Tibial artery (tissue), 4 donors: Measurements from ENCODE around the gene PBX1.

Source experiments
- DNase-seq, 2 donors: peaks; one replicate each; pipeline ENCODE4 v3.0.0-alpha.2; 2019
- H3K27ac ChIP-seq, 2 donors: fragments of 200-600 bp; sonication (generic) in 1 of 2; 1 replicate in 1 of 2; 2 replicates in 1 of 2; pipeline ENCODE4 v1.5.1; 2018 to 2019; ENCODE audit warnings: mild to moderate bottlenecking in 1 of 2
- H3K27me3 ChIP-seq, 2 donors: fragments of 200-600 bp; sonication (generic) in 1 of 2; one replicate each; pipeline versions ENCODE4 v1.5.1 to v1.6.0; 2016 to 2019
- H3K36me3 ChIP-seq, 3 donors: fragments of 200-600 bp; sonication (generic) in 2 of 3; one replicate each; pipeline ENCODE4 v1.5.1; 2016 to 2019; ENCODE audit warnings: mild to moderate bottlenecking in 2 of 3
- H3K4me1 ChIP-seq, 4 donors: fragments of 200-600 bp; sonication (generic) in 2 of 4; 1 replicate in 3 of 4; 2 replicates in 1 of 4; pipeline ENCODE4 v1.5.1; 2016 to 2019
- H3K4me3 ChIP-seq, 2 donors: fragments of 200-600 bp; sonication (generic) in 1 of 2; 1 replicate in 1 of 2; 2 replicates in 1 of 2; pipeline ENCODE4 v1.5.1; 2018 to 2019; ENCODE audit warnings: mild to moderate bottlenecking in 2 of 2
- H3K9me3 ChIP-seq, 3 donors: fragments of 200-600 bp; sonication (generic) in 1 of 3; one replicate each; pipeline ENCODE4 v1.5.1; 2016 to 2019
- intact Hi-C: fragments of 100-400 bp; cut with DNase I; formaldehyde crosslinking; loops from one replicate; pipeline ENCODE4 v1.15.0; 2023; ENCODE audit warnings: low total_unique reads
- TF ChIP-seq, protein P1 (sequence below), 2 experiments: fragments of 200-600 bp in 1 of 2; fragments of 450-650 bp in 1 of 2; IDR thresholded peaks; one replicate each; pipeline ENCODE4 v1.5.1; 2017 to 2019; ENCODE audit warnings: antibody characterized with exemption in 2 of 2, mild to moderate bottlenecking in 1 of 2, moderate library complexity in 1 of 2

The PBX1 gene

DNA sequence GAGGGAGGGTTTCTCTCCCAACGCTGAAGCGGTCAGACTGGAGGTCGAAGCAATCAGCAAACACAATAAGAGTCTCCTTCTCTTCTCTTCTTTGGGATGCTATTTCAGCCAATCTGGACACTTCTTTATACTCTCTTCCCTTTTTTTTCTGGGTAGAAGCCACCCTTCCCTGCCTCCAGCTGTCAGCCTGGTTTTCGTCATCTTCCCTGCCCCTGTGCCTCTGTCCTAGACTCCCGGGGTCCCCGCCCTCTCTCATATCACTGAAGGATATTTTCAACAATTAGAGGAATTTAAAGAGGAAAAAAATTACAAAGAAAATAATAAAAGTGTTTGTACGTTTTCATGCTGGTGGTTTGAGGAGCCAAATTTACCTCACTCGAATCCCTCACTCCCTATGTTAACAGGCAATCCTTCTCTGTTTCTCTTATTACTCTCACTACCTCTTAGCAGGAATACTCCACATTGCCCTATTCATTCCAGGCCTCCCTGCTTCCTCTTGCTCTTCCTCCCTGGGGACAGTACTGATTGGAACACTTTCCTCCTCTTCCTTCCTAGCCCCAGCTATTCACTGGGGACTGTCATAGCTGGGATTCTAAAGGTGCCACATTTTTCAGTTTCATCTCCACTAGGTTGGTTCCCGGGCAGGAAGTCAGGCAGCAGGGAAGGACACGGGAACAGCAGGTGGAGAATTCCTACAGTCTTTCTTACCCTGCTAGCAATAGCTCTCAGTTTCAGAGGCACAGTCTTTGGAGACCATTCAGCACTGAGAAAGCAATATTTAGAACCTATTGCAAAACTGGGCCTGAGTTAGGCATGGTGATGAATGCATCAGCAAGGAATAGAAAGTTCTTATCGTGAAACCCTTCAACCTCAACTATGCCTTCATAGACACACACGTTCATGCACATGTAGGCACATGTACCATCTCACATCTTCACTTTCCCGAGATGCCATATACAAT is 288.0 kb downstream of the PBX1 start:
- H3K27ac ChIP-seq: no peak overlapping the region
- intact Hi-C loops: no loop called here
- no peak overlapping the region for H3K4me3 ChIP-seq
- peaks cover 14 to 43% (median 40%) of the 10 kb centered on the region in 3 donors for H3K36me3 ChIP-seq
- H3K4me1 ChIP-seq: no peaks in the 10 kb centered on the region
- no peak for DNase-seq
- H3K9me3 ChIP-seq: no peaks in the 10 kb centered on the region
- TF ChIP-seq, protein P1, sequence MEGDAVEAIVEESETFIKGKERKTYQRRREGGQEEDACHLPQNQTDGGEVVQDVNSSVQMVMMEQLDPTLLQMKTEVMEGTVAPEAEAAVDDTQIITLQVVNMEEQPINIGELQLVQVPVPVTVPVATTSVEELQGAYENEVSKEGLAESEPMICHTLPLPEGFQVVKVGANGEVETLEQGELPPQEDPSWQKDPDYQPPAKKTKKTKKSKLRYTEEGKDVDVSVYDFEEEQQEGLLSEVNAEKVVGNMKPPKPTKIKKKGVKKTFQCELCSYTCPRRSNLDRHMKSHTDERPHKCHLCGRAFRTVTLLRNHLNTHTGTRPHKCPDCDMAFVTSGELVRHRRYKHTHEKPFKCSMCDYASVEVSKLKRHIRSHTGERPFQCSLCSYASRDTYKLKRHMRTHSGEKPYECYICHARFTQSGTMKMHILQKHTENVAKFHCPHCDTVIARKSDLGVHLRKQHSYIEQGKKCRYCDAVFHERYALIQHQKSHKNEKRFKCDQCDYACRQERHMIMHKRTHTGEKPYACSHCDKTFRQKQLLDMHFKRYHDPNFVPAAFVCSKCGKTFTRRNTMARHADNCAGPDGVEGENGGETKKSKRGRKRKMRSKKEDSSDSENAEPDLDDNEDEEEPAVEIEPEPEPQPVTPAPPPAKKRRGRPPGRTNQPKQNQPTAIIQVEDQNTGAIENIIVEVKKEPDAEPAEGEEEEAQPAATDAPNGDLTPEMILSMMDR (IDR thresholded peaks at IDR 0.05): no peak
- no peaks in the 10 kb centered on the region for H3K27me3 ChIP-seq

DNA sequence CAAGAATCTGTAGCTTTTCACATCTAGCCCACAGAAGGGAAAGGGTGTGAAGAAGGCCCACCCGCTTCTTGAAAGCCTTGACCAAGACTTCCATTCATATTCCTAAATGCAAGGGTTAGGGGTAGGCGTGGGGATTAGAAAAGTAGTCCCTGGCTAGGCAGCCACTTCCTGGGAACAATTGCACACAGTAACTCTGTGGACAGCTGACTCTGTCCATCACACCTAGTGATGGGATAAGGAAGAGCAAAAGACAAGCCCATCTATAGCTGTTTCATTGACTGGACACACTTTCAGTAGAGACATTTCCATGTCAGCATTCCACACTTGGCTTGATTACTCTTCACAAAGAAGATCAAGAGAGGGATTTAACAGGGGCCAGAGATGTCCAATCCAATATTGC is 294.2 kb downstream of the PBX1 start:
- H3K9me3 ChIP-seq: no peaks in the 10 kb centered on the region
- no peaks in the 10 kb centered on the region for H3K4me1 ChIP-seq
- no peak overlapping the region for H3K27ac ChIP-seq
- no peaks in the 10 kb centered on the region for H3K27me3 ChIP-seq
- no peak overlapping the region for H3K4me3 ChIP-seq
- H3K36me3 ChIP-seq: peaks cover 0 to 15% (median 14%) of the 10 kb centered on the region in 3 donors
- intact Hi-C loops: no loop called here
- no peak for DNase-seq
- TF ChIP-seq, protein P1 (IDR thresholded peaks at IDR 0.05): no peak

DNA sequence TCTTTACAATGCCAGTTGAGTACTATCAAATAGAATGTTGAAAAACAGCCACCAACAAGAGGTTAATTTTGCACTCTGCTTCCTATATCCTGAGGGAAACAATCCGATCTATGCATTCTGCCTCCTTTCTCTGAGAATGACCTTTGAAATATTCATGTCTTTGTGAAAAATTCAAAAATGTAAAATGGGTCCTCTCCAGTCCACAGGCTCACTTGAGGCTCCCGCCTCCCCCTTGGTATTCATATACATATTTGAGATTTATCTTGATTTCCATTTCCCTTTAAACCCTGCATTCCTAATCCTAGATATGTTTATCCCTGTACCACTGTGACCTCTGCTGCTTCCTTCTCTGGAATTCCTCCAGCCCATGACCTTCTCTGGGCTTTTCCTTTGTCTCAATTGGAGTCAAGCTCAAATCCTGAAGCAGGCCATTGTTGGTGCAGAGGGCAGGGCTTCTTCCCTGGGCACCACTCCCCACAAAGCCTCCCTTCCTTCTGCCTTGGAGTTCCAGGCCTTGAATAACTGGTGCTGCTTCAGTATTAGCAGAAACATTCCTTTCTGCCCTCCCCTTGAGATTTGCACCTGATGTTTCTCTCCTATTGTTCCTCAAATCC is 296.8 kb downstream of the PBX1 start:
- H3K4me1 ChIP-seq: no peaks in the 10 kb centered on the region
- no peaks in the 10 kb centered on the region for H3K27me3 ChIP-seq
- DNase-seq: no peak
- no peaks in the 10 kb centered on the region for H3K36me3 ChIP-seq
- H3K4me3 ChIP-seq: no peak overlapping the region
- TF ChIP-seq, protein P1 (IDR thresholded peaks at IDR 0.05): no peak
- no peak overlapping the region for H3K27ac ChIP-seq
- no peaks in the 10 kb centered on the region for H3K9me3 ChIP-seq
- intact Hi-C loops: no loop called here

DNA sequence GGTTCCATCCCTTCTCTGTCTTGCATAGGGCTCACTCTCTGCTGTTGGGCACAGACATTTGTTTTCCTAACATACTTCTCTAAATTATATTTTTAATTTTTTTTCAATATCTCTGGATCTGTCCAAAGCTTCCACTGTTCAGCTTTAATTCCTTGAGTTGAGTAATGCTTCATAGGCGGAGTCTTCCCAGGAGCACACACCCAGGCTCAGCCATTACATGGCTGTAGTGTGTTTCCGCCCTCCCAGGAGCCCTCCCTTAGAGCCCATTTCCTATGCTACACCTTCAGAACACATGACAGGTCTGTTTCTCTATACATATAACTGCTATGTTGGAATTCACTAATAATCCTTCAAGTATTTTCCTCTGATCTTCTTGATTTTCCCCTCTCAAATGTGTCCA is 297.4 kb downstream of the PBX1 start:
- TF ChIP-seq, protein P1 (IDR thresholded peaks at IDR 0.05): no peak
- DNase-seq: no peak
- Histone ChIP-seq H3K4me1 (no peaks in the 10 kb centered on the region), H3K27ac (no peak overlapping the region), H3K9me3 (no peaks in the 10 kb centered on the region), H3K27me3 (no peaks in the 10 kb centered on the region), H3K4me3 (no peak overlapping the region), H3K36me3 (no peaks in the 10 kb centered on the region)
- intact Hi-C loops: no loop called here

DNA sequence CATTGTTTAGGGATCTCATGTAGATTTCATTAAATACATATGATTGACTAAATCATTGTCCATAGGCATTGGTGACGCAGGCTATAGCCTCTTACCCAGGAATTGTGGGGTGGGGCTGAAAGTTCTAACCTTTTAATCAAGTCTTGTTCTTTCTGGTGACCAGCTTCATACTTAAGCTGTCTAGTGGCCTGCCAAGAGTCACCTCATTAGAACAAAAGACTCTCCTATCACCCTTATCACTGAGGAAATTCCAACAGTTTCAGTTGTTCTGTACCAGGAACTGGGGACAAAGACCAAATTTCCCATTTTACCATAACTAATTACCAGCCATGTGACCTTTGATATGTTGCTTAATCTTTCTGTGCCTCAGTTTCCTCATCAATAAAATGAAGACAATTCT is 298.5 kb downstream of the PBX1 start:
- H3K27ac ChIP-seq: no peak overlapping the region
- intact Hi-C loops: no loop called here
- TF ChIP-seq, protein P1 (IDR thresholded peaks at IDR 0.05): no peak
- H3K4me3 ChIP-seq: no peak overlapping the region
- H3K4me1 ChIP-seq: no peaks in the 10 kb centered on the region
- no peaks in the 10 kb centered on the region for H3K36me3 ChIP-seq
- H3K9me3 ChIP-seq: no peaks in the 10 kb centered on the region
- H3K27me3 ChIP-seq: no peaks in the 10 kb centered on the region
- DNase-seq: no peak
